PC-3 (cell line): ENCODE measurements around the gene MAP7D1. TPM values are rescaled to one million over a fixed set of nuclear protein-coding genes. Genes with fewer than 3 reads are reported as not detected.
A peak's percentile ranks its signal among the peaks of the same experiment; 100 is the strongest.

Experiments used
- ATAC-seq: fragments of 200-7000 bp; cut with Tn5 transposase; 2 replicates; pipeline ENCODE4 v1.9.1; 2020; ENCODE audit warnings: mild to moderate bottlenecking, moderate library complexity
- BruUV-seq: library from RNA; stranded (reverse); fragments of 400-500 nt; replicated peaks from 2 replicates; lab custom pipeline; 2021; lab: Mats Ljungman, UMichigan
- CTCF ChIA-PET: fragments of 300-600 bp; sonication (Branson Sonifier 250); formaldehyde crosslinking; loops from one replicate; lab custom pipeline; 2022; ENCODE audit warnings: antibody characterized with exemption; lab: Charles Lee
- POLR2A ChIA-PET: fragments of 300-600 bp; sonication (Branson Sonifier 250); formaldehyde crosslinking; loops from one replicate; lab custom pipeline; 2022; ENCODE audit warnings: antibody characterized with exemption; ENCODE audit not compliant: unreplicated experiment; lab: Charles Lee
- DNase-seq: peaks from one replicate; pipeline ENCODE4 v3.0.0-alpha.2; 2015
- H2AFZ ChIP-seq: fragments of 300-600 bp; sonication (generic); 2 replicates; pipeline ENCODE4 v1.6.0; 2016; ENCODE audit warnings: antibody characterized with exemption, low read length
- H3F3A ChIP-seq: fragments of 300-600 bp; sonication (generic); one replicate; pipeline ENCODE4 v1.6.0; 2017; ENCODE audit warnings: antibody characterized with exemption, low read length, control low read depth, mild to moderate bottlenecking; ENCODE audit not compliant: unreplicated experiment
- H3K27ac ChIP-seq: fragments of 300-600 bp; sonication (generic); 2 replicates; pipeline ENCODE4 v1.5.1; 2016; ENCODE audit warnings: mild to moderate bottlenecking, low read length
- H3K27me3 ChIP-seq: fragments of 300-600 bp; sonication (generic); 2 replicates; pipeline ENCODE4 v1.6.1; 2016; ENCODE audit warnings: low read length, mixed read lengths
- H3K36me3 ChIP-seq: fragments of 300-600 bp; sonication (generic); 2 replicates; pipeline ENCODE4 v1.6.1; 2016; ENCODE audit warnings: low read depth, mixed run types, low read length, mixed read lengths
- H3K4me1 ChIP-seq: fragments of 300-600 bp; sonication (generic); 2 replicates; pipeline ENCODE4 v1.5.1; 2016; ENCODE audit warnings: low read length; ENCODE audit not compliant: insufficient read depth
- H3K4me2 ChIP-seq: fragments of 300-600 bp; sonication (generic); 2 replicates; pipeline ENCODE4 v1.6.0; 2016; ENCODE audit warnings: low read length
- H3K4me3 ChIP-seq: fragments of 300-600 bp; sonication (generic); 2 replicates; pipeline ENCODE4 v1.5.1; 2016; ENCODE audit warnings: mild to moderate bottlenecking, low read length, mixed read lengths
- H3K79me2 ChIP-seq: fragments of 300-600 bp; sonication (generic); 2 replicates; pipeline ENCODE4 v1.6.1; 2017; ENCODE audit warnings: low read length, mixed read lengths
- H3K9ac ChIP-seq: fragments of 300-600 bp; sonication (generic); 2 replicates; pipeline ENCODE4 v1.6.0; 2016; ENCODE audit warnings: mild to moderate bottlenecking, low read length
- H3K9me2 ChIP-seq: fragments of 300-600 bp; sonication (generic); replicated peaks from 2 replicates; pipeline ENCODE4 v1.6.1; 2016; ENCODE audit warnings: mixed run types, low read length, mixed read lengths
- H3K9me3 ChIP-seq: fragments of 300-600 bp; sonication (generic); 2 replicates; pipeline ENCODE4 v1.6.1; 2016; ENCODE audit warnings: low read length, mixed read lengths
- H4K20me1 ChIP-seq: fragments of 300-600 bp; sonication (generic); 2 replicates; pipeline ENCODE4 v1.6.1; 2016; ENCODE audit warnings: low read length, mixed read lengths
- CTCF ChIP-seq: fragments of 300-600 bp; sonication (generic); conservative IDR thresholded peaks from 2 replicates; pipeline ENCODE4 v1.5.1; 2017; ENCODE audit warnings: antibody characterized with exemption, low read depth, mild to moderate bottlenecking, low read length
- EZH2 ChIP-seq: fragments of 300-600 bp; sonication (generic); IDR thresholded peaks from one replicate; pipeline ENCODE4 v1.6.1; 2017; ENCODE audit warnings: antibody characterized with exemption, mild to moderate bottlenecking, low read length; ENCODE audit not compliant: unreplicated experiment
- EZH2phosphoT487 ChIP-seq: fragments of 300-600 bp; sonication (generic); IDR thresholded peaks from 2 replicates; pipeline ENCODE4 v1.6.1; 2018; ENCODE audit warnings: mild to moderate bottlenecking, antibody characterized with exemption, low read length, borderline replicate concordance
- intact Hi-C: fragments of 100-400 bp; cut with micrococcal nuclease; formaldehyde crosslinking; loops from 2 replicates; pipeline ENCODE4 v1.9.0; 2023
- total RNA-seq: library from RNA; depleted of rRNA; stranded (reverse); fragments of >200 nt; gene quantifications from 2 replicates; pipeline ENCODE4 v1.2.3, GENCODE V29; 2014

Gene MAP7D1
- total RNA-seq, 1 experiment from 2014 or later: 113 TPM

GRCh38 chr1:36170643-36171412 is 14.9 kb downstream of the MAP7D1 start:
- no peak overlapping the region for H2AFZ ChIP-seq
- H3K9me2 ChIP-seq: no peaks in the 10 kb centered on the region
- ChIA-PET POLR2A (no interaction called here), CTCF (no interaction called here)
- no peaks in the 10 kb centered on the region; the same call in 1 of the 2 replicates for H4K20me1 ChIP-seq
- no peak for DNase-seq
- H3K4me2 ChIP-seq: no peak overlapping the region
- BruUV-seq: no TSS peak
- H3K4me3 ChIP-seq: no peak overlapping the region
- no peaks in the 10 kb centered on the region for H3K27me3 ChIP-seq
- H3K4me1 ChIP-seq: peaks cover 23% of the 10 kb centered on the region
- H3K79me2 ChIP-seq: peaks cover 54% of the 10 kb centered on the region
- no peak overlapping the region for H3K27ac ChIP-seq
- H3F3A ChIP-seq: no peaks in the 10 kb centered on the region
- intact Hi-C loops: no loop called here
- no peak overlapping the region for H3K9ac ChIP-seq
- ATAC-seq: no peak
- TF ChIP-seq EZH2 (no peak), EZH2phosphoT487 (no peak), CTCF (no peak)
- peaks cover 40% of the 10 kb centered on the region for H3K36me3 ChIP-seq
- no peaks in the 10 kb centered on the region for H3K9me3 ChIP-seq

GRCh38 chr1:36172017-36172747 is 16.2 kb downstream of the MAP7D1 start:
- Histone ChIP-seq H3K4me2 (peak overlapping the region; percentile 36; the same call in 1 of the 2 replicates), H3K4me1 (peaks cover 18% of the 10 kb centered on the region), H3K9ac (peak overlapping the region; percentile 35; the same call in 1 of the 2 replicates)

More at GRCh38 chr1:36172017-36172747, 16.2 kb downstream of the MAP7D1 start:
- DNase-seq (no peak), ATAC-seq (peak; percentile 10)
- ChIA-PET POLR2A (interaction anchor here (0.6 kb wide), 1 partner anchor 22 kb away, joined by 3 read pairs; no protein-coding TSS in a partner anchor), CTCF (interaction anchor here (0.6 to 0.9 kb wide), 2 partner anchors 11 to 25 kb away, joined by 3 read pairs; no protein-coding TSS in a partner anchor)
- H3K36me3 ChIP-seq: peaks cover 41% of the 10 kb centered on the region
- TF ChIP-seq CTCF (no peak), EZH2phosphoT487 (no peak), EZH2 (no peak)
- H3K27me3 ChIP-seq: no peaks in the 10 kb centered on the region
- no TSS peak for BruUV-seq
- no peaks in the 10 kb centered on the region for H3K9me3 ChIP-seq
- H3K4me3 ChIP-seq: no peak overlapping the region
- H3K79me2 ChIP-seq: peaks cover 41% of the 10 kb centered on the region
- H3K9me2 ChIP-seq: no peaks in the 10 kb centered on the region
- no peaks in the 10 kb centered on the region for H4K20me1 ChIP-seq
- peak overlapping the region; percentile 84 for H3K27ac ChIP-seq
- intact Hi-C loops: no loop called here
- H2AFZ ChIP-seq: no peak overlapping the region
- H3F3A ChIP-seq: no peaks in the 10 kb centered on the region
